ENCODE results near the gene FN1.

Gene FN1

GRCh38 chr2:215441560-215442400 lies 5.9 kb upstream of the FN1 start:
- no peak for DNase-seq

GRCh38 chr2:215439980-215440512 lies 4.2 kb upstream of the FN1 start:
- no peak for DNase-seq

- no peak for DNase-seq
Measured at GRCh38 chr2:215439404-215439803, 3.5 kb upstream of the FN1 start.

- no peak for DNase-seq
Measured at GRCh38 chr2:215437614-215438013, 1.7 kb upstream of the FN1 start.

GRCh38 chr2:215436705-215437565 lies 1.1 kb upstream of the FN1 start:
- DNase-seq: no peak

GRCh38 chr2:215435280-215435869 lies 493 bp downstream of the FN1 start:
- peak; percentile 56 for DNase-seq

- DNase-seq: peak; percentile 48
Measured at GRCh38 chr2:215434447-215435279, 1.2 kb downstream of the FN1 start.

DNA sequence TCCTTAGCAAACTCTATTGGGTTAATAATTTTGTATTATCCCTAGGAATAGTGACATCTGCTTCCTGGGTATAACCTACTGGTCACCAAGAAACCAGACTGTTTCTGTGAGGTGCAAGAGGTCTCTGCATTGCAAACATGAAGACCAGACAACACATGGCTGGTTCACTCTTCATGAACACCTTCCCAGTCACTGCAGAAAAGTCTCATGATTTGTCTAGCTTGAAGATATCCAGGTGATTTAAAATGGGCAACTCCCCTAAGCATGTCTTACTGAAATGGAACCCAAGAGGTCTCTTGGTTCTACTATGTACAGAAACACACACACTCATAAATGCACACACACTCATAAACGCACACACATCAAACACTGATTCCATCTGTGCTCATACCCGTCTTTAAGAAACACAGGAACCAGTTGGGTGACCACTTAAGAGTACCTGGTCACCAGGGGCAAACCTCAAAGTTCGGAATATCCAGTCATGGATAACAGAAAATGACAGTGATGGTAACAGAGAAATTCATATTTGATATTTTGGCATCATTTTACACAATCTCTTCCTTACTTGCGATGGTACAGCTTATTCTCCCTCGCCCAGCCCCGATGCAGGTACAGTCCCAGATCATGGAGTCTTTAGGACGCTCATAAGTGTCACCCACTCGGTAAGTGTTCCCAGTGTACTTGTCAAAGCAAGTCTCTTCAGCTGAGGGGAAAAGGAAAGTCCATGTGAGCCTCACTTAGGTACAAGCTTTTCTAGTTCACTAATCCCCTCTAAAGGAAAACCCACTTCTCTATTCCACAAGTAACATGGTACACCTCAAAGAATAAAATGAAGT lies 2.9 kb downstream of the FN1 start:
- peak; percentile 29 for DNase-seq

DNA sequence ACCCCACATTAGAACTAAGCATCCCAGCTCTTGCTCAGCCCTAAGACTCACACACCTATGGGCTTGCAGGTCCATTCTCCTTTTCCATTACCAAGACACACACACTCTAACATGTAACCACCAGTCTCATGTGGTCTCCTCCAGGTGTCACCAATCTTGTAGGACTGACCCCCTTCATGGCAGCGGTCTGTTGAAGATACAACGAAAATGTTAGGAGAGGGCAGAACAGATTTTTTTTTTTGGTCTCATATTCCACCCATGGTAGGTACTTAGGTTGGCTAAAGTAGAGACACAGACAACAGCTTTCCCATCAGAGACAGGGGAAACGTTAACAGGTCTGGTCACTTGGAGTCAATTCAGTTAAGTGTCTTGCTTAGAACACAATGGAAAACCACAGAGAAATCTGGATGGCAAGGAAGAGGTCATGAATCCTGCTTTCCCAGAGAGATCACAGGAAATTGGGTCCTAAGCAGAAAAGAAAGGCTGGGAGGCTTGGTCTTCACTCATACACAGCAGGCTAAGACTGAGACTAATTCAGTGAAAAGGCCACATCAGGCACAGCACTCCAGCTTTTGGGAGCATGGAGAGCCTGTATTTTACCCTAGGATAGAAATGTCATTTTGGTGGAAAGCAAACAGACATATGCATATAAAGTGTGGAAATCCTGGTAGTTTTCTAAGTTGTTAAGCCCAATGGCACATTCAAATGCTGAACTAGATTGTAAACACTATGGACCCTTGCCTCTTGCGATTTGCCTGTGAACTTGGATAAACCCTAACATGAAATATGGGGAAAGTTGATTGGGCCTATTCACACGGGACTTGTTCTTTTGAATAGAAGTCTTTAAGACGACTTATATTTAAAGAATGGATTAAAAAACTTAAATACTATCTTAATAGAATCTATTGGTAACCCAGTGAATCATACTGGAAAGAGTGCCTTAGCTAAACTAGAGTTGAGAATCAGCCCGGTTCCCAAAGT lies 3.8 kb downstream of the FN1 start:
- peak; percentile 42 for DNase-seq

- no peak for DNase-seq
Measured at GRCh38 chr2:215431290-215431689, 4.6 kb downstream of the FN1 start.

DNA sequence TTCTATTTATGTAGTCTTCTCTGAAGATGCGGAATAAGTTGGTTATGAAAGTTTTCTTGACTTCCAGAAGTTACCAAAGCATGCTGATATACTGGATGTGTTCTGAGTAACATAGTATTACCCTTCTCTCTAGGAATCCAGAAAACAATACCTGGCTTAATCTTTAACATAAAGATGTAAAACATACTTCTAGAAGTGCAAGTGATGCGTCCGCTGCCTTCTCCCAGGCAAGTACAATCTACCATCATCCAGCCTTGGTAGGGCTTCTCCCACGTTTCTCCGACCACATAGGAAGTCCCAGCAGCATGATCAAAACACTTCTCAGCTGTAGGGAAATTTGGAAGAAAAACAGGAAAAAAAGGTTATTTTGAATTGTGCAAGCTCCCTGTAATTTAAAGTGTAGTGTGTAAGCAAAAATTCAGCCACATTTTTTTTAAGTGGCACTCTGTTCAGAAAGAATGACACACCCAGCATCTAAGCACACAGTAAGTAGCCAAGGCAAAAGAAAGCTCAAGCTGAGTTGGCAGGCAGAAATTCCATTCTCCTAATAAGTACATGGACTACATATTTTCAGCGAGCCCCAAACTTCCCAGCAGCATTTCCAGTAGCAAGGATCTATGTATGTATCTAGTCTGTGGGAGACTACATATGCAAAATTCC lies 5.2 kb downstream of the FN1 start:
- peak; percentile 84 for DNase-seq

- no peak for DNase-seq
Measured at GRCh38 chr2:215429424-215429823, 6.4 kb downstream of the FN1 start.

DNA sequence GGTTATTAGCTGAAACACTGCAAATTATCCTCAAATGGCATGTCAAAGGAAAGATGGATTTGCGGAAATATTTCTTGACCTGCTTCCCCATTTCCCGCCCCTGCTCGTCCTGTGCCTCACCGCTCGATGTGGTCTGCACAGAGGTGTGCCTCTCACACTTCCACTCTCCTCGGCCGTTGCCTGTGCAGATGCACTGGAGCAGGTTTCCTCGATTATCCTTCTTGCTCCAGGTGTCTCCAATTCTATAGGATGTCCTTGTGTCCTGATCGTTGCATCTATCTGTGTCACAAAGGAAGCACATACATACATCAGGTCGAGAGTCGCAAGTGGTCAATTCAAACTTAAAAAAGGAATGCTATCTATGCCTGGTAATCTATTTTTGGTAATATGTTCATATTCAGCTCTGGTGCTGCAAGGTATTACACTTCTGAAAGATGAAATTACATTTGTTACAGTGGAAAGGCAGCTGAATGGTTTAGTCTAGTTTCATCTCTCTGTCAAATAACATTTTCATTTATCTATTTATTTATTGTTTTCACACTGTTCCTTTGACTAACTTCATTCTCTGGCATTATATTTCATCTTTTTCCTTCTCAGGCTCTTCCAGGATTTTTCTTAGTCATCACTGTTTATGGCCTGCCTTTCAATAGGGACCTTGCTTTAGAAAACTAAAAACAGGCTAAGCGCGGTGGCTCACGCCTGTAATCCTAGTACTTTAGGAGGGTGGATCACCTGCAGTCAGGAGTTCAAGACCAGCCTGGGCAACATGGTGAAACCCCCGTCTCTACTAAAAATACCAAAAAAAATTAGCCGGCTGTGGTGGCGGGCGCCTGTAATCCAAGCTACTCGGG lies 7.6 kb downstream of the FN1 start:
- peak; percentile 15 for DNase-seq

- no peak for DNase-seq
Measured at GRCh38 chr2:215427585-215427984, 8.3 kb downstream of the FN1 start.

GRCh38 chr2:215425021-215425782 lies 10.7 kb downstream of the FN1 start:
- peak; percentile 27 for DNase-seq

- DNase-seq: peak; percentile 1
Measured at GRCh38 chr2:215423928-215424540, 11.8 kb downstream of the FN1 start.

DNA sequence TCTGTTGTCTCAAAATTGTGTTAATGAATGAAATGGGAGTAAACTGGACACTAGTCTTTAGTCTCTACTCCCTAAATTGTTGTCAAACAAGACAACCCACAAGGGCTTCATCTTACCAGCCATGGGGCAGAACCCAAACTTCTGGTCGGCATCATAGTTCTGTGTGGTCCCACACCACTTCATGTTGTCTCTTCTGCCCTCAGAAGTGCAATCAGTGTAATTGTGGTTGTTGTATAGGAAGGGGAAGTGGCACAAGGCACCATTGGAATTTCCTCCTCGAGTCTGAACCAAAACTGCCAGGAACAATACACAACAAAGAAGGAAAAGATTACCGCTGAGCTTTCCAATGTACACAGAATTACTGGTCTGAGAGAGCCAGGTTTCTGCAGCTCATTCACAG lies 12.6 kb downstream of the FN1 start:
- no peak for DNase-seq
